Stimulated activated CD8-positive, alpha-beta memory T cell treated with anti-CD3 and anti-CD28 coated beads, Interleukin-4, amount 100 ng/mL, for 24 hours (primary cell): Measurements from ENCODE around the gene HTR3B.
"Not testable (repeated sequence)": the region's sequence is repeated elsewhere in the genome, so short reads cannot be mapped to it uniquely, and the experiment has no call there.

Source experiments
- DNase-seq: peaks from one replicate; pipeline ENCODE4 v3.0.0-alpha.2; 2020; ENCODE audit warnings: low read depth

Gene HTR3B

DNA sequence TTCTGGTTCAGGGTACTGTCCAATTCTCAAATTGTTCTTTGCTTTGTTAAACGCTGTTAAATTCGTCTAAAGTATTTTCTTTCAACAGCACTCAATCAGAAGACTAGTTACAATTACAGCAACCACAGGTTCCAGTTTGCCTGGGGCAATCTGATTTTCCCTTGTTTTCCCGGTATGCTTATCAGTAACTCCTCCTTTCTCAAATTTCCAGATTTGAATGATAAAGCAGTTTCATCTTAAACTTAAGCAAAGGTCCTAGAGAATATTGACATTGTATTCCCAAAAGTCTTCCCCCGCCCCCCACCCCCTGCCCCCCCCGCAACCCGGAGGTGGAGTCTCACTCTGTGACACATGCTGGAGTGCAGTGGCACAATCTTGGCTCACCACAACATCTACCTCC lies 18.7 kb upstream of the HTR3B start:
- DNase-seq, result no peak

DNA sequence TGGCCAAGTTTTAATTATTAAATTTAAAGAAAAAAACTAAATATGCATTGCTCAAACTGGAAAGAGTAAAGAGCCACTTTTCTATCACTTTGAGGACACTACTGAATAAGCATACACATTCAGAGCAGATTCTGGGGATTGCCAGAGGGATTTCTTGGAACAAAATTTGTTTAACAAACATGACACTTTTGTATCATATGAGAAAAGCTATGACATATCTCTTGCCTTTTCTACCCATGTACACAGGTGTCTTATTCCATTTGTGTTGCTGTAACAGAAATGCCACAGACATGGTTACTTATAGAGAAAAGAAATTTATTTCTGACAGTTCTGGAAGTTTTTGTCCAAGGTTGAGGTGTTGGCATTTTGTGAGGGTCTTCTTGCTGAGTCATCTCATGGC lies 15.7 kb upstream of the HTR3B start:
- DNase-seq, result no peak

DNA sequence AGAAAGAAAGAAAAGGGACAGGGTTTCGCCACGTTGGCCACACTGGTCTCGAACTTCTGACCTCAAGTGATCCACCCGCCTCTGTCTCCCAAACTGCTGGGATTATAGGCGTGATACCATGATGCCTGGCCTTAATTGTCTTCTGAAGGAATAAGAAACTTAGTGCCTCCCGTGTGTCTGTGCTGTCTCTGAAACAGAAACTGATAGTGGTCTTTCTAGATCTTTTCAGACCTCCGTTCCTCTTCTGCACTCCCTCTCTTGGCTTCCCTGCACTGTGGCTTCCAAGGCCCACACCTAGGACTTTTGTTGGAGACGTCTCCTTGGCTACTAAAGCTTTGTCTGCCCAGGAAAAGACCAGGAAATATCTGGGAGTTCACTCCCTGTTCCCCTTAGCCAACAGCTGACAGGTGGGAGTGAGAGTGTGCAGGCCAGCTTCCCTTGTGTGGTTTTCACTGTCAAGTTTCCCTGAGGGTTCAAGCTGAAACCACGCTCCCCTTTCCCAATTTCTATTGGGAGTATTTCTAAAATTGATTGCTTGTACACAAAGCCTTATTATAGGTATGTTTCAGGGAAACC lies 10.1 kb upstream of the HTR3B start:
- DNase-seq, result no peak

DNA sequence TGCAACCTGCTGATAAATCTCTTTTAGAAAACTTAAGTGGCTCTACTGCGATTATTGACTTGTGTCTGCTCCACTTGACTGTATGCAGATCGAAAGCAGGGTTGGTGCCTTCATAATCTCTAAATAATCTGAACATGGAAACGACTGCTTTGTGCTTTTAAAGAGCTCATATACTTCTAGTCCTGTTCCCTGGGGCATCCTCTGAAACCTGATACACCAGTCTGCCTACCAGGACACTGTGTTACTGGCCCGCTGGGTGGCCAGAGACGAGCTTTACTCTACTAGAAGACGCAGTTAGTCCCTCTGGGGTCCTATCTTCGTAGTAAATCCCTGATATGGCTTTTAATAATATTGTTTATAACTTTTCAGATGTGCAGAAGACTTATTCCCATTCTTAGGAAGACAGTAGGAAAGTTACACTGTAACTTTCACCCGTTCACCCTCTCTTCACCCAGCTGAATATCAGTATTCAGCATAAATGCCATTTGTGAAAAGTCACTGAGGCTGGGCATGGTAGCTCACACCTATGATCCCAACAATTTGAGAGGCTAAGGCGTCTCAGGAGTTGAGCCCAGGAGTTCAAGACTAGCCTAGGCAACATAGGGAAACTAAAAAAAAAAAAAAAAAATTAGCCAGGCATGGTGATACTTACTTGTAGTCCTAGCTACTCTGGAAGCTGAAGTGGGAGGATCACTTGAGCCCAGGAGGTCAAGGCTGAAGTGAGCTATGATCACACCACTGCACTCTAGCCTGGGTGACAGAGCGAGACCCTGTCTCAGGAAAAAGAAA lies 9.0 kb upstream of the HTR3B start:
- no peak for DNase-seq

DNA sequence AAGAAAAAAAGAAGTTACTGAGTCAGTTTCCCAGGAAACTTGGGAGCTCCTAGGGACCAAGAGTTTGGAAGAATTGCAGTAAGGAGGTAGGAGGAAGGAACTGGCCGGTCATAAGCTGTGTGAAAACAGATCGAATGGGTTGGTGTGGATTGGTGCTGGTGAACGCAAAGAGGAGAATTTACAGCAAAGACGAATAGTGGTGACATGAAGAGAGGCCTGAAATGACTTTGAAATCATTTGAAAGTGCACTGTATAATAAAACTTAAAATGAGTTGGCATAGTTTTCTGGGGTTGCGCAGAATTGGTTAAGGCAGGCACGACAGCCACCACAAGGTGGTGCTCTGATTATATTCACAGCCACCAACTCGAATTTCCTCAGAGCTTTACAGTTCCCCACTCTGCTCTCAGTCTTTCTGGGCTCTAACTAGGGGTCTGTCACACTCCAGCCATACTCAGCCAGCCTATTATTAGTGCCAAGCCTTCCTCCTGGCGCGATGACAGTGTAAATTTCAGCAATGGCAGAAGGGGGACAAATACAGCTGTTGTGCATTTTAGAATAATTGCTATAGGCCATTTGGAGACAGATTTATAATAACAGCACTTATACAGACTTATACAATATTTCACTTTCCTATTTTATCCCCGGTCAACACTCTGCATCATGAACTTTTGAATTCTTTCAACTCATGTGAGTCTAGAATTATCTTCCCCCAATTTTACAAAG lies 8.3 kb upstream of the HTR3B start:
- DNase-seq, result no peak

DNA sequence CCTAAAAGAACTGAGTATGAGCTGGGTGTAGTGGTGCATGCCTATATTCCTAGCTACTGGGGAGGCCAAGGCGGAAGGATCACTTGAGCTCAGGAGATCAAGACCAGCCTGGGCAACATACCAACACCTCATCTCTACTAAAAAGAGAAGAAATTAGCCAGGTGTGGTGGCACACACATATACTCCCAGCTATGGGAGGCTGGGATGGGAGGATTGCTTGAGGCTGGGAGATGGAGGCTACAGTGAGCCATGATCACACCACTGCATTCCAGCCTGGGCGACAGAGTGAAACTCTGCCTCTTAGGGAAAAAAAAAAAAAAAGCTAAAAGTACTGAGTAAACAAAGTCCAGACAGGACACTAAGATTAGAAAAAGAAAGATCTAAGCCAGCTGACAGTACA lies 3.5 kb upstream of the HTR3B start:
- no peak for DNase-seq

DNA sequence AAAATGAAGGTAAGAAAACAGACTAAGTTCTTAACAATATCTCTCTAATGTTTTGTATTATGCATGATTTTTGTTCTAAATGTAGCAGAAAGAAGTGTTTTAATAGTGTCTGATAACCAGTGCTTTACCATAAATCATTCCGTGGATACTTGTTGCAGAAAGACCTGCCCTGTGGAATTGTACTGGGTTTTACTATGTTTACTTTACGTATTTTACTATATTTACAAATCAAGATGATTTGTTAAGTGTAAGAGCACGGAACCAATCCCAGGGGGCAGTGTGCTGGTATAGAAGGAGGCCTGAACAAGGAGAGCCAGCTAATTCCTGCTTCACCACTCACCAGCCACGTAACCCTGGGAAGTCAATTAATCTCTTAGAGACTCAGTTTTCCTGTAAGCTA lies 1.4 kb downstream of the HTR3B start:
- DNase-seq, result no peak

DNA sequence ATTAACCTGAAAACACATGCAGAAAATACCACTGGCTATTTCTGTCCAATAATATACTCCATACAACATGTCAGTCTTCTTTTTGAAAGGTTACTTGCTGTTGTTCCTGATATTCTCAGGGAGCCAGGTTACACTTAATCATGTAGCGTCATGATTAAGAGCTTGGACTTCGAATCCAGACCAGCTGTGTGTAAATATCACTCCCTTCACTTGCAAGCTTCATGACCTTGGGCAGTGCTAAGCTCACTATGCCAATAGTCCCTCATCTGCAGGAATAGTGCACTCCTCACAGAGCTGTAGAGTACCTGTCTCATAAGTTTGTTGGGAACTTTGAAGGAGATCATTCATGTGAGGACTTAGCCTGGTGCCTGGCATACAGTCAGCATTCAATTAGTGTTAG lies 1.9 kb downstream of the HTR3B start:
- no peak for DNase-seq

DNA sequence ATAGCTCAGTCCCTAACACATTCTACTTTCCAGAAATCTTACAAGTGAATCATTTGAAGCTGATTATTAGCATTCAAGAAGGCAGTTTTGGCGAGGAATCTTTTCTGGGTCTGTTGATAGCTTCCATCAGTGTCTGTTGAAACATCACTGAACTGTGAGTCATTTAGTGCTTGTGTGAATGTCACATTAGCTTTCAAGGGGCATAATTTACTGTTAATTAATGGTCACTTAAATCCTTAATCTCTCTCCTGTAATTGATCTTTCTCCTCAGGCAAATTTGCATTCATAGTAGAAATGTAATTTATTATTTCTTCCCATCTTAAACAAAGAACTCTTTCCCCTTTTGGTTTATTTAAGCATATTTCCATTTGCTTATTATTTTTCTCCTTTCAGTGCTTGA lies 2.6 kb downstream of the HTR3B start:
- DNase-seq, result no peak

DNA sequence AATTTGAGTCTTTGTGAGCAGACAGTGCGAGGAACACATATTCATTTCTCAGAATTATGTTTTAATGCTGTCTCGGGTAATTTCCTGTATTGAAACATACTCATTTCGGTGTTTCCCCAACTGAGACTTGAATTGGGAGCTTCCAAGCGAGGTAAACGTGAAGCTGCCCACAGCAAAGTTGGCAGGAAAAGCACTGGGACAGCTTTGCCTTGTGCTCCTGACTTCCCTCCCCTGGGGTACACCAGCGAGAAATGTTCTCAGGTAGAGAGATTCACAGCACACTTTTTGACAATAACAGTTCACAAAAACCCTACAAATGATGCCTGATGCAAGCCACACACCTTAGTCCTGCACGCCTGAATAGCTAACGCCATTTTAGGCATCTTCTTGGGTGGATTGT lies 3.1 kb downstream of the HTR3B start:
- no peak for DNase-seq

DNA sequence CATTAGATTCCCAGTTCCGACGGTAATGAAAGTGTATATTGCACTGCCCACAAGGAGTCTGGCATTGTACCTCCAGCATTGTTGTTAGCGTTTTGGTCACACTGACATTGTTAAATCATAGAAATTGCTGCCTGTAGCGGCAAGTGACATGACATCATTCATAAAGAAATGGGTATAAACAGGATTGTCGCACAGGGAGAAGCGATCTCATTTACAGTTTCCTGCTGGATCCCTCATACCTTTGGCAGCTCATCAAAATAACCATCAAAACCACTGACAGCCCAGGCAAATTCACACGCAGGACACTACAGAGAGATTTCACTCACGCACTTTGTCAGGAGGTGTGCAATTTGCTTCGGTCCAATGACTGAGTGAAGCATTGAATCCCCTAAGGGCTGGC lies 3.5 kb downstream of the HTR3B start:
- DNase-seq, result no peak

DNA sequence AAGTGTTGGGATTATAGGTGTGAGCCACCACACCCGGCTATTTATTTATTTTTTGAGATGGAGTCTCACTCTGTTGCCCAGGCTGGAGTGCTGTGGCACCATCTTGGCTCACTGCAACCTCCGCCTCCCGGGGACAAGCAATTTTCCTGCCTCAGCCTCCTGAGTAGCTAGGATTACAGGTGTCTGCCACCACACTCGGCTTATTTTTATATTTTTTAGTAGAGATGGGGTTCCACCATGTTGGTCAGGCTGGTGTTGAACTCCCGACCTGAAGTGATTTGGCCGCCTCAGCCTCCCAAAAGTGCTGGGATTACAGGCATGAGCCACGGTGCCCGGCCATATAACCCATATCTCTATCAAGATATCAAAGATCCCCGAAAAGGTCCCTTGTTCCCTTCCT lies 6.9 kb downstream of the HTR3B start:
- DNase-seq, result not testable (repeated sequence)

DNA sequence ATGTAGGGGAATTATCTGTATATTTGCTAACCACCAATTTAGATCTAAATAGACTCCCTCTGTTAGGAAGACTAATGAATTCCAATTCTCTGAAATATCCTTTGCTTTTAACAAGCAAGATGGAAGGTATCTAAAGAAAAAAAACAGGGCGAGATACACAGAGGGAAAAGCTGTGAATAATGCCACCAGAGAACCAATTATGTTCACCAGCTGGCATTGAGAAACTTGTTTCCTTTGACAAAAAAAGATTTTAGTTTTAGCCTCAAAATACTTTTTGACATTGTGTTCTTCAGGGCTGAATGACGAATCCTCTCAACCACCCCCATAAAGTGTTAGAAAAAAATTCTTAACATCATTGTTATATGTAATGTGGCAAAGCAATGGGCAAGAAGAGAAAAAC lies 19.0 kb downstream of the HTR3B start:
- no peak for DNase-seq

DNA sequence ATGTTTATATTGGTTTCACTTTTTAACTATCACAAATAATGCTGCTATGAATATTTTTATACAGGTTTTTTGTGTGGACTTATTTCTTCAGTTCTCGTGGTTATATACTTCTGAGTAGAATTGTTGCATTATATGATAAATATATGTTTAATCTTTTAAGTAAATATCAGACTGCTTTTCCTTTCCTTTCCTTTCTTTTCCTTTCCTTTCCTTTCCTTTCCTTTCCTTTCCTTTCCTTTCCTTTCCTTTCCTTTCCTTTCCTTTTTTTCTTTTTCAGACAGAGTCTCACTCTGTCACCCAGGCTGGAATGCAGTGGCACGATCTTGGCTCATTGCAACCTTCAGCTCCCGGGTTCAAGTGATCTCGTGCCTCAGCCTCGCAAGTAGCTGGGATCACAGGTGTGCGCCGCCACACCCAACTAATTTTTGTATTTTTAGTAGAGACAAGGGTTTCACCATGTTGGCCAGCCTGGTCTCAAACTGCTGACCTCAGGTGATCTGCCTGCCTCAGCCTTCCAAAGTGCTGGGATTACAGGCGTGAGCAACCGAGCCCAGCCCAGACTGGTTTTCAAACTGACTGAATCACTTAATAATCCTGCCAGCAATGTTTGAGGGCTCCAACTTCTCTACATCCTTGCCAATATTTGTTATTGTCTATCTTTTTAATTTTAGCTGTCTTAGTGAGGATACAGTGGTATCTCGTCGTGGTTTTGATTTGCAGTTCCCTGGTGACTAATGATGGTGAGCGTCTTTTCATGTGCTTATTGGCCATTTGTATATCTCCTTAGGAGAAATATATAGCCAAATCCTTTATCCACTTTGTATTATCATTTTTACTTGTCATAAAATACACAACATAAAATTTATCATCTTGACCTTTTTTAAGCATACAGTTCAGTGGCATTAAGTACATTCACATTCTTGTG lies 21.9 kb downstream of the HTR3B start:
- DNase-seq, result no peak

DNA sequence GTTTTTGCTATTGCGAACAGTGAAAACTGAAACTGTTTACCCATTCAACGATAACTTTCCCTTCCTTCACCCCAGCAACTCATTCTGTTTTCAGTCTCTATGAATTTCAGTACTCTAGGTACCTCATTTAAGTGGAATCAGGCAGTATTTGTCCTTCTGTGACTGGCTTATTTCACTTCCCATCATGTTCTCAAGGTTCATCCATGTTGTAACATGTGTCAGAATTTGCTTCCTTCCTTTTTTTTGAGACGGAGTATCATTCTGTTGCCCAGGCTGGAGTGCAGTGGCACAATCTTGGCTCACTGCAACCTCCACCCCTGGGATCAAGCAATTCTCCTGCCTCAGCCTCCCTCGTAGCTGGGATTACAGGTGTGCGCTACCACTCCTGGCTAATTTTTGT lies 23.7 kb downstream of the HTR3B start:
- no peak for DNase-seq

DNA sequence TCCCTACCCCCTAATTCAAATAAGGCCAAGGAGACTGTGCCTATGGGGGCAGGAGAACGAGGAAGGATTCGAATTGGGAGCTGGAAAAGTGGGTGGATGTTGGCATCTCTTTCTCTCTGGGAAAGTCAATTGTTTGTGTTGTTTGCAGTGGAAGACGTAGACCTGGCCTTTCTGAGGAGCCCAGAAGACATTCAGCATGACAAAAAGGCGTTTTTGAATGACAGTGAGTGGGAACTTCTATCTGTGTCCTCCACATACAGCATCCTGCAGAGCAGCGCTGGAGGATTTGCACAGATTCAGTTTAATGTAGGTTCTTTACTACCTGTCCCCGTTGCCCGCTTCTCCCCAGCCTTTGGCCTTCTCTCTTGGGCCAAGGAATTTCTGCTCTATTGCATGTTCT lies 28.2 kb downstream of the HTR3B start:
- no peak for DNase-seq

DNA sequence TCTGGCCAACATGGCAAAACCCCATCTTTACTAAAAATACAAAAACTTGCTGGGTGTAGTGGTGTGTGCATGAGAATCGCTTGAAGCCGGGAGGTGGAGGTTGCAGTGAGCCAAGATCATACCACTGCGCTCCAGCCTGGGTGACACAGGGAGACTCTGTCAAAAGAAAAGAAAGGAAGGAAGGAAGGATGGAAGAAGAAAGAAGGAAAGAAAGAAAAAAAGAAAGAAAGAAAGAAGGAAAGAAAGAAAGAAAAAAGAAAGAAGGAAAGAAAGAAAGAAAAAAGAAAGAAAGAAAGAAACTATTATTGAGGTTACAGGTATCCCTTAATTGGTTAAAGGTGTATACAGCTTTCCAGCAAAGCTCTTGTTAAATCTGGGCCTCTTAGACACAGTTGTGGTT lies 29.6 kb downstream of the HTR3B start:
- not testable (repeated sequence) for DNase-seq

DNA sequence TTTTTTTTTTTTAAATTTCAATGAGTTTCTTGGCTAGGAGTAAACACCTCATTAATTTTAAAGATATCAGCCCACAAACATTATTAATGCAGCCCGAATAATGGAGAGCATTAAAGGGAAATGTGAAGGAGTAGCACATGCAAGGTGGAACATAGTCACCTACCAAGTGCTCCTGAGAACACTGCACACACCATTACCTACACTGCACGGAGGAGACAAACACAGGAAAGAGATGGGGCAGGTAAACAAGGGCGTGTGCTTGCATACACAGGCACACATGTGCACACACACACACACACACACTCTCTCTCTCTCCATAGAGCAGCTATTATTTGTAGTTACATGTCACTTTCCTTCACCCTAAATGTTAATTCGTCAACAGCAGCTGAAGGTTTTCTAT lies 30.2 kb downstream of the HTR3B start:
- DNase-seq, result no peak

DNA sequence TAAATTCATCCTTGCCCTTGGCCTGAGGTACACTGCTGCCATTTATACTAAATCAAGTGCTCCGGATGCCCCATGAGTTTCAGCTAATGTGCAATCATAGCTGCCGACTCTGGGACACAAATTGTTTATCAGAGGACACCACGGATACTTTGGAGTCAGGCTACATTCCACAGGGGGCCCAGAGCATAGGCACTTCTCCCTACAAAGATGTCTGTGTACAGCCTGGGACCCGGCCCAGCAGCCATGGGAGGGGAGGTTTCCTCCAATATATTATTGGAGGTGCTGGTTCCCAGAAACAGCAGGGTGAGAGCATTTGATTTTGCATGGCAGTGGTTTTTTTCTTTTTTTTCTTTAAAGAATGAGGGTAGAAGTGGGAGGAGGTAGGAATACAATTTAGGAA lies 31.3 kb downstream of the HTR3B start:
- no peak for DNase-seq

DNA sequence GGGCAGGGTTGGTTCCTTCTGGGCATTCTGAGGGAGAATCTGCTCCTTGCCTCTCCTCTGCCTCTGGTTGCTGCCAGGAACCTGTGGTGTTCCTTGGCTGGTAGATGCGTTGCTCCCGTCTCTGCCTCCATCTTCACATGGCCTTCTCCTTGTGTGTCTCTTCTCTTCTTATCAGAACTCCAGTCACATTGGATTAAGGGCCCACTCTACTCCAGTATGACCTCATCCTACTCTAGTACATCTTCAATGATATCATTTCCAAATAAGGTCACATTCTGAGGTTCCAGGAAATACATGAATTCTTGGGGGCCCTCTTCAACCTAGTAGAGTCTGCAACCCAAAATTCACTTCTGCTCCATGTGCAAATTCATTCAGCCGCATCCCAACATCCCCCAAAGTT lies 33.3 kb downstream of the HTR3B start:
- DNase-seq, result no peak

DNA sequence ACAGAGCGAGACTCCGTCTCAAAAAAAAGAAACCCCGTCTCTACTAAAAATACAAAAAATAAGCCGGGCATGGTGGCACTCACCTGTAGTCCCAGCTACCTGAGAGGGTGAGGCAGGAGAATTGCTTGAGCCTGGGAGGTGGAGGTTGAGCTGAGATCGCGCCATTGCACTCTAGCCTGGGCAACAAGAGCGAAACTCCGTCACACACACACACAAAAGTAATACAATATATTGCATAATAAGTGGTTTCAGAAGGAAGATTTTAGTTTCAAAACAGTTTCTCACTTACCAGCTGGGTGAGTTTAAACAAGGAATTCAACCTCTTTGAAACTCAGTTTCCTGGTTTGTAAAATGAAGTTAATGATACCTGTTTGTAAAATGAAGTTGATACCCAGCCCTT lies 37.7 kb downstream of the HTR3B start:
- no peak for DNase-seq

DNA sequence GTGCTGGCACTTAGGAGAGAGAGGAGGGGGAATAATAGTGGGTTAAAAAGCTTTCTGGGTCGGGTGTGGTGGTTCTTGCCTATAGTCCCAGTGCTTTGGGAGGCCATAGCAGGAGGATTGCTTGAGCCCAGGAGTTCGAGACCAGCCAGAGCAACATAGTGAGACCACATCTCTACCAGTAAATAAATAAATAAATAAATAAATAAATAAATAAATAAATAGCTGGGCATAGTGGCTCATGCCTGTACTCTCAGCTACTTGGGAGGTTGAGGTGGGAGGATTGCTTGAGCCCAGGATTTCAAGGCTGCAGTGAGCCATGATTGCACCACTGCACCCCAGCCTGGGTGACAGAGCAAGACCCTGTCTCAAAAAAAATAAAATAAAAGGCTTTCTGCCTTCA lies 41.6 kb downstream of the HTR3B start:
- DNase-seq, result not testable (repeated sequence)
